GM19035 (cell line): ENCODE results near the gene MED13.
"Not testable (repeated sequence)": the region's sequence is repeated elsewhere in the genome, so short reads cannot be mapped to it uniquely, and the experiment has no call there.

Source experiments
- ATAC-seq: cut with Tn5 transposase; IDR thresholded peaks from one replicate; pipeline ENCODE4 v1.9.1; 2021; ENCODE audit not compliant: unreplicated experiment

Gene MED13

GRCh38 chr17:62089334-62089733 lies 24.3 kb upstream of the MED13 start:
- no peak for ATAC-seq

GRCh38 chr17:62086737-62087136 lies 21.7 kb upstream of the MED13 start:
- no peak for ATAC-seq

- no peak for ATAC-seq
Measured at GRCh38 chr17:62085511-62086408, 20.7 kb upstream of the MED13 start.

GRCh38 chr17:62084585-62084984 lies 19.5 kb upstream of the MED13 start:
- ATAC-seq, result no peak

GRCh38 chr17:62083651-62084050 lies 18.6 kb upstream of the MED13 start:
- no peak for ATAC-seq

- no peak for ATAC-seq
Measured at GRCh38 chr17:62080647-62081046, 15.6 kb upstream of the MED13 start.

- ATAC-seq, result no peak
Measured at GRCh38 chr17:62078009-62078408, 12.9 kb upstream of the MED13 start.

GRCh38 chr17:62076864-62077788 lies 12.0 kb upstream of the MED13 start:
- no peak for ATAC-seq

- ATAC-seq, result no peak
Measured at GRCh38 chr17:62075308-62075815, 10.3 kb upstream of the MED13 start.

GRCh38 chr17:62073993-62074392 lies 8.9 kb upstream of the MED13 start:
- ATAC-seq, result no peak

- not testable (repeated sequence) for ATAC-seq
Measured at GRCh38 chr17:62072855-62073254, 7.8 kb upstream of the MED13 start.

- no peak for ATAC-seq
Measured at GRCh38 chr17:62070900-62071299, 5.8 kb upstream of the MED13 start.

- no peak for ATAC-seq
Measured at GRCh38 chr17:62067165-62068145, 2.4 kb upstream of the MED13 start.

- ATAC-seq, result peak; percentile 93
Measured at GRCh38 chr17:62065611-62066468, 762 bp upstream of the MED13 start.

- ATAC-seq, result no peak
Measured at GRCh38 chr17:62064029-62064790, 868 bp downstream of the MED13 start.

GRCh38 chr17:62062944-62063343 lies 2.1 kb downstream of the MED13 start:
- no peak for ATAC-seq

- ATAC-seq, result no peak
Measured at GRCh38 chr17:62062302-62062701, 2.8 kb downstream of the MED13 start.

- ATAC-seq, result no peak
Measured at GRCh38 chr17:62059414-62059813, 5.7 kb downstream of the MED13 start.

- ATAC-seq, result no peak
Measured at GRCh38 chr17:62058611-62059010, 6.5 kb downstream of the MED13 start.
